Stimulated activated effector memory CD8-positive, alpha-beta T cell treated with anti-CD3 and anti-CD28 coated beads, Interleukin-12 subunit alpha, Interleukin-12 subunit beta, amount 100 ng/mL, for 72 hours (primary cell): Measurements from ENCODE around the gene POLR1A.

Source experiments
- ATAC-seq: fragments of 150-1000 bp; cut with Tn5 transposase; 2 replicates; pipeline ENCODE4 v1.10.0; 2021
- DNase-seq, 2 donors: peaks; one replicate each; pipeline ENCODE4 v3.0.0; 2021 to 2022; ENCODE audit warnings: low spot score in 2 of 2
- H3K27ac Mint-ChIP-seq: one replicate; pipeline ENCODE4 v1.8.0; 2022; ENCODE audit warnings: mild to moderate bottlenecking, mixed read lengths
- H3K36me3 Mint-ChIP-seq: one replicate; pipeline ENCODE4 v1.8.0; 2022; ENCODE audit warnings: mild to moderate bottlenecking, mixed read lengths
- H3K4me1 Mint-ChIP-seq: one replicate; pipeline ENCODE4 v1.8.0; 2022; ENCODE audit warnings: mixed read lengths
- H3K4me3 Mint-ChIP-seq: one replicate; pipeline ENCODE4 v1.8.0; 2022; ENCODE audit warnings: mild to moderate bottlenecking, mixed read lengths
- H3K9me3 Mint-ChIP-seq: one replicate; pipeline ENCODE4 v1.8.0; 2022; ENCODE audit warnings: mixed read lengths

The POLR1A gene

DNA sequence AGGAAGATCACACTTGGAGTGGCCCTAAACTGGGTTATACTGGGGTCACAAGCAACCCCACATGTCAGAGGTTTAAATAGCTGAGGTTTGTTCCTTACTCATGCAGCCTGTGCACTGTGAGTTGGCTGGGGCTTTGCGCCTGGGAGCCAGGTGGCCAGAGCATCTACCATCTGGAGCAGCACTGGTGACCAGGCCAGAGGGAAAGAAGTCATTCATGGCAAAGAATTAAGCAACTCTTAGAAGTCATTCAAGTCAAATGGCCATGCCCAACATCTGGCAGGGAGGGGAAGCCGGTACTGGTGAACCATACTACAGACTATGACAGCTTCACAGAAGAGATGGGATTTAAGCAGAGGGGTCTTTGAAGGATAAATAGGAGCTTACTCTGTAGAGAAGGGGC is 90.7 kb downstream of the POLR1A start:
- DNase-seq: no peak
- H3K27ac Mint-ChIP-seq: peak overlapping the region; percentile 53
- H3K4me1 Mint-ChIP-seq: peaks cover 10% of the 10 kb centered on the region
- ATAC-seq: no peak
- H3K4me3 Mint-ChIP-seq: no peak overlapping the region
- H3K36me3 Mint-ChIP-seq: no peaks in the 10 kb centered on the region
- peaks cover 3% of the 10 kb centered on the region for H3K9me3 Mint-ChIP-seq

DNA sequence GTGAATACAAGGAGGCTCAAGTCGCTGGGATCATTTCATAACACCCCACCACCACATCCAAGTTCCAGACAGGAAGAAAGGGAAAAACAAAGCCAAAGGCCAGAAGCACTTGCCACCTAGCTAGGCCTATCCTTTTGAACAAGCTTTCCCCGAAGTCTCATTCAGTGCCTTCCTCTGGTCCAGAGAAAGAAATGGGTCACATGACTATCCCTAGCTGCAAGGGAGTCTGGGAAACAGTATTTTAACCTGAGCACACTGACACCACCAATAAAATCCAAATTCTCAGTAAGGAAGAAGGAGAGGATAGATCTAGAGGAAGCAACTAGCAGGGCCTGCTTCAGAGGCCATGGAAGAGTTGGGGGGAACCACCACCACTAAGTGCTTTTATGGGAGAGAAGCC is 91.2 kb downstream of the POLR1A start:
- H3K27ac Mint-ChIP-seq: peak overlapping the region; percentile 53
- DNase-seq: no peak
- no peak for ATAC-seq
- no peak overlapping the region for H3K4me3 Mint-ChIP-seq
- peaks cover 10% of the 10 kb centered on the region for H3K4me1 Mint-ChIP-seq
- peaks cover 3% of the 10 kb centered on the region for H3K9me3 Mint-ChIP-seq
- no peaks in the 10 kb centered on the region for H3K36me3 Mint-ChIP-seq

DNA sequence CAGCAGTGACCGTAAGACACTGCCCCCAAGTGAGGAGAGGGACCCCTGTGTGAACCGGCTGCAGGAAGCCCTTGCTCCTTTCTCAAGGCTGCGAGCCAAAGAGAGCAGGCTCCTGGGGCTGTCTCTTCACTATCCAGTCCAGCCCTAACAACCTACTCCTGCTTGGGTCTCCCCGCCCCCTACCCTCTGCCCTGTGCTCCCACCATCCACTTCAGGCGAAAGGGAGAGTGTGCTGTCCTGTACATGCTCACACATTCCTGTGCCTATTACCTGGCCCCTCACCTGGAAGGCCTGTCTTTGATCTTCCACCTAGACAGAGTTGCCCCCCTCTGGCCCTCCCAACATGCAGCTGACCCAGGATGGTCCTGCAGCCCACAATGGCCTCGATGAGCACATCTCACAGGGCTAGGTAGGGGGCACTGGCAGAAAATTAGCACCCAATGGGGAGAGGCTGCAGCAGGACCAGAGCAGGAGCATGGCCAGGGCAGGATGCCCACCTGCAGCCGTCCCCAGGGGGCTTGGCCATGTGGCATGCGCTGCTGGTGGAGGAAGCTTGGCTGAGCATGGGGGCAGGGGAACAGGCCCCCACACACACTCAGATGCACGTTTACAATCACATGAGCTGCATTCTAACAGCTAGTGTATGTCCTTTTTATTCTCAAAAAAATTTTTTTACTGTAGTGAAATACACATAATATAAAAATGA is 93.5 kb downstream of the POLR1A start:
- H3K4me1 Mint-ChIP-seq: peaks cover 6% of the 10 kb centered on the region

DNA sequence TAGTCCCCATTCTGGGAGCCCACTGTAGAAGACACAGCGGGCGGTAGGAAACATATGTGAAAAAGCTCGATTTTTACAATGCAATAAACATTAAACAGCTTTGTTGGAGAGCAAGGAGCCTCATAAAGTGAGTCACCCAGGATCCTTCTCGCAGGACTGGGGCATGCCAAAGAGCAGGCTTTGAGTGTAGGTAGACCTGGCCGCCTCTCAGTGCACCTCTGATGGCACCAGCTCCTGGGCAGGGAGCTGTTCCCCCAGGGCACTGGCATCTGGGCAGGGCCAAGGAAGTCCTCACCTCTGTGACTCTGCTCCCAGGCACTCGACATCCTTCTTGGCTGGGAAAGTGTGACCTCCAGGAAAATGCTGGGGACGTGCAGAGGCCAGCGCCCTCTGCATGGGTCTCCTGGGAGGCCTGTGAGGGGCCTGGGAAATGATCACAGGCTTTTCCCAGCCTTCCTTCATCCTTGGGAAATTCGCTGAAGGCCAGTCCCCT is 94.2 kb downstream of the POLR1A start:
- H3K27ac Mint-ChIP-seq: no peak overlapping the region
- no peaks in the 10 kb centered on the region for H3K36me3 Mint-ChIP-seq
- no peak overlapping the region for H3K4me3 Mint-ChIP-seq
- no peaks in the 10 kb centered on the region for H3K4me1 Mint-ChIP-seq
- ATAC-seq (no peak), DNase-seq (no peak)
- peaks cover 3% of the 10 kb centered on the region for H3K9me3 Mint-ChIP-seq

More for the DNA sequence above, 93.5 kb downstream of the POLR1A start:
- DNase-seq (no peak), ATAC-seq (no peak)
- Mint-ChIP-seq H3K4me3 (no peak overlapping the region), H3K36me3 (no peaks in the 10 kb centered on the region), H3K27ac (no peak overlapping the region), H3K9me3 (peaks cover 3% of the 10 kb centered on the region)

DNA sequence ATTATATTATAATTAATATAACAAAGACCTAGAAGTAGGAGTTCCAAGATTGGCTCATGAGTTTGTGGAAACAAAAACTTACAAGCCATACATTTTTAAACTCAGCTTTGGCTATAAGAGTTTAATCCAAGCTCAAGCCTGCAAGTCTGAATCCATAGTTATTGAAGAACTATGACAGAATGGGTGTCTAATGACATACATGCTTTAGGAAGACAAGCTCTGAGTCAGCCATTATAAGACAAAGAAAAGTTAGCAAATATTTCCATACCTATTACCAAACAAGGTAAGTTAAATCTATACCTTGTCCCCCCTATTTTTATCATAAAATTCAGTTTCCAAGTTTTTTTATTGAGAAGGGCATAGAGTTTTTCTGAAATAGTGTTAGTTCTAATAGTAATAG is 95.6 kb downstream of the POLR1A start:
- Mint-ChIP-seq H3K4me3 (no peak overlapping the region), H3K36me3 (no peaks in the 10 kb centered on the region), H3K4me1 (no peaks in the 10 kb centered on the region), H3K27ac (no peak overlapping the region), H3K9me3 (peaks cover 3% of the 10 kb centered on the region)
- no peak for DNase-seq
- ATAC-seq: no peak

DNA sequence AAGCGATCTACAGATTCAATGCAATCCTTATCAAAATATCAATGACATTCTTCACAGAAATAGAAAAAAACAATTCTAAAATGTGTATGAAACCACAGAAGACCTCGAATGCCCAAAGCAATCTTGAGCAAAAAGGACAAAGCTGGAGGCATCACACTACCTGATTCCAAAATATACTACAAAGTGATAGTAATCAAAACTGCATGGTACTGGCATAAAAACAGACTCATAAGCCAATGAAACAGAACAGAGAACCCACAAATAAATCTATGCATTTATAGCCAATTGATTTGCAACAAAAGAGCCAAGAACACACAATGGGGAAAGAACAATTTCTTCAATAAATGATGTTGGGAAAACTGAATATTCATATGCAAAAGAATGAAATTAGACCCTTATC is 99.2 kb downstream of the POLR1A start:
- H3K4me3 Mint-ChIP-seq: no peak overlapping the region
- no peak overlapping the region for H3K27ac Mint-ChIP-seq

GRCh38 chr2:86003967-86004366 is 101.7 kb downstream of the POLR1A start:
- Mint-ChIP-seq H3K4me3 (no peak overlapping the region), H3K4me1 (peaks cover 28% of the 10 kb centered on the region), H3K9me3 (peaks cover 3% of the 10 kb centered on the region), H3K27ac (no peak overlapping the region), H3K36me3 (peaks cover 6% of the 10 kb centered on the region)
- no peak for ATAC-seq
- DNase-seq: no peak

More for the DNA sequence above, 99.2 kb downstream of the POLR1A start:
- ATAC-seq (no peak), DNase-seq (no peak)
- Mint-ChIP-seq H3K4me1 (peaks cover 5% of the 10 kb centered on the region), H3K9me3 (no peaks in the 10 kb centered on the region), H3K36me3 (no peaks in the 10 kb centered on the region)

GRCh38 chr2:86003104-86003503 is 102.6 kb downstream of the POLR1A start:
- Mint-ChIP-seq H3K36me3 (peaks cover 6% of the 10 kb centered on the region), H3K4me1 (peaks cover 33% of the 10 kb centered on the region), H3K9me3 (peaks cover 3% of the 10 kb centered on the region), H3K4me3 (no peak overlapping the region), H3K27ac (peak overlapping the region; percentile 77)
- ATAC-seq: no peak
- no peak for DNase-seq

- Mint-ChIP-seq H3K36me3 (peaks cover 6% of the 10 kb centered on the region), H3K4me1 (peaks cover 38% of the 10 kb centered on the region), H3K4me3 (no peak overlapping the region), H3K9me3 (peaks cover 3% of the 10 kb centered on the region), H3K27ac (peak overlapping the region; percentile 77)
- no peak for ATAC-seq
- DNase-seq: no peak
Observed at GRCh38 chr2:86002375-86002774, 103.3 kb downstream of the POLR1A start.

- ATAC-seq: no peak
- no peak overlapping the region for H3K27ac Mint-ChIP-seq
- no peak overlapping the region for H3K4me3 Mint-ChIP-seq
- H3K4me1 Mint-ChIP-seq: peaks cover 49% of the 10 kb centered on the region
- peaks cover 3% of the 10 kb centered on the region for H3K9me3 Mint-ChIP-seq
- H3K36me3 Mint-ChIP-seq: peaks cover 6% of the 10 kb centered on the region
- no peak for DNase-seq
Observed at GRCh38 chr2:86001326-86001725, 104.4 kb downstream of the POLR1A start.

- H3K27ac Mint-ChIP-seq: no peak overlapping the region
- peaks cover 6% of the 10 kb centered on the region for H3K36me3 Mint-ChIP-seq
- H3K4me3 Mint-ChIP-seq: no peak overlapping the region
- ATAC-seq (no peak), DNase-seq (no peak)
- H3K9me3 Mint-ChIP-seq: peaks cover 3% of the 10 kb centered on the region
- peaks cover 51% of the 10 kb centered on the region for H3K4me1 Mint-ChIP-seq
Observed at GRCh38 chr2:86000938-86001312, 104.8 kb downstream of the POLR1A start.

DNA sequence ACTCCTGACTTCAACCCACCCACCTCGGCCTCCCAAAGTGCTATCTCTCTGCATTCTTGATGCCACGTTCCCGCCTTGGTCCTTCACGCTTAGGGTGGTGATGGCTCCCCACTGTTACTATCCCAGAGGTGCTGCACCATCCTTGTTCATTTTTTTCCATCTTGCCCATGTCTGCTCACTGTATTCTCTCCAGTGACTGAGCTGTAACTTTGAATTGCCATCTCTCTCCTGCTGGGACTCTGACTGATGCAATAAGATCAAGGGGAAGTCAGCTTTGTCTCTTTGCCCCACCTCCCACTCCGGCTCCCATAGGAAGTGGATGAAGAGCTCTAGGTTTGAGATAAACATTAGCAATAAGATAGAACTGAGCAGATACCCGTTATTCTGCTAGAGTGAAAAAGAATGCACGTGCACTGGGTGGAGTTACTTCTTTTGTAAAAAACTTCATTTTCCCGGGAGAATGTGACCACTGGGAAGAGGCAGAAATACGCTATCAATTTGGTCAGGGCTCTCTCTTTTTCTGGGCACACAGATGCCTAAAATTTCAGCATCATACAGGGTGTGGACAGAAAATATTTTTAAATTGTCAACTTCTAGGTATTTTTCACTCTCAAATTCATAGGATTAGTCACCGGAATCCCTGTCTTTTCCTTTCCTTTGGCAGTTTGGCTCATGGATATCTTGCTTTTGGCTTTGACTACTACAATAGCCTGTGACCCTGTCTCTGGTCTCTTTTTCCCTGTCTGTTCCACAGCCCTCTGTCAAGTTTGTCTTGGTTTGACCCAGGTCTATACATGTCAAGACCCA is 105.4 kb downstream of the POLR1A start:
- no peak for DNase-seq
- peaks cover 3% of the 10 kb centered on the region for H3K9me3 Mint-ChIP-seq
- ATAC-seq: no peak
- peak overlapping the region; percentile 78 for H3K27ac Mint-ChIP-seq
- H3K4me1 Mint-ChIP-seq: peaks cover 57% of the 10 kb centered on the region
- peak overlapping the region; percentile 59 for H3K4me3 Mint-ChIP-seq
- peaks cover 6% of the 10 kb centered on the region for H3K36me3 Mint-ChIP-seq

GRCh38 chr2:85999061-85999831 is 106.4 kb downstream of the POLR1A start:
- peak overlapping the region; percentile 59 for H3K4me3 Mint-ChIP-seq

GRCh38 chr2:85998071-85998991 is 107.4 kb downstream of the POLR1A start:
- H3K4me1 Mint-ChIP-seq: peaks cover 74% of the 10 kb centered on the region
- H3K4me3 Mint-ChIP-seq: peak overlapping the region; percentile 59
- H3K27ac Mint-ChIP-seq: peak overlapping the region; percentile 78
- peaks cover 3% of the 10 kb centered on the region for H3K9me3 Mint-ChIP-seq
- ATAC-seq: no peak
- peaks cover 6% of the 10 kb centered on the region for H3K36me3 Mint-ChIP-seq
- no peak for DNase-seq

More at GRCh38 chr2:85999061-85999831, 106.4 kb downstream of the POLR1A start:
- peaks cover 68% of the 10 kb centered on the region for H3K4me1 Mint-ChIP-seq
- DNase-seq (peak in 1 of 2 donors; percentile 71), ATAC-seq (peak; percentile 95)
- H3K27ac Mint-ChIP-seq: peak overlapping the region; percentile 78
- peaks cover 6% of the 10 kb centered on the region for H3K36me3 Mint-ChIP-seq
- peaks cover 3% of the 10 kb centered on the region for H3K9me3 Mint-ChIP-seq
